ENCODE measurements around the gene GRHPR. TPM values are rescaled to one million over a fixed set of nuclear protein-coding genes. Genes with fewer than 3 reads are reported as not detected.

The GRHPR gene
- total RNA-seq, 4 donors from 2014 or later = 79.5 to 157 (median 126) TPM

DNA sequence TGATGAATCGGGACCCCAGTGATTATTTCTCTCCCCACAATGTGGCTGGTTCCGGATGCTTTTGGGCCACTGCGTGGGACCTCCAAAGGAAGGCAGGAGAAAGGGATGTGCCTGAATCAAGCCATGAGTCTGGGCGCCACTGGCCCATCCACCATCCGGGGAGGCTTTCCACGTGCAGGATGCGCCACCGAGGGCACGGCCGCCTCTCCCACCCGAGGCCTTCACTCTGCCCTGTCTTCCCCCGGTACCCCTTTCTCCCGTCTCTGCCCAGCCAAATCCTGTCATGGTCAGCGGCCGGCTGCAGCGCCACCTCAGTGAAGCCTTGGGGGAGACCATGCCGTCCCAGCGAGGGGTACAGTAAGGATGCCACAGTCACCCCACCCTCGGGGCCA is 43.9 kb upstream of the GRHPR start:
- H3K36me3 ChIP-seq = no peaks in the 10 kb centered on the region
- H3K4me3 ChIP-seq (replicated peaks in 1 of 3) = no peak overlapping the region
- TF ChIP-seq, protein P1, sequence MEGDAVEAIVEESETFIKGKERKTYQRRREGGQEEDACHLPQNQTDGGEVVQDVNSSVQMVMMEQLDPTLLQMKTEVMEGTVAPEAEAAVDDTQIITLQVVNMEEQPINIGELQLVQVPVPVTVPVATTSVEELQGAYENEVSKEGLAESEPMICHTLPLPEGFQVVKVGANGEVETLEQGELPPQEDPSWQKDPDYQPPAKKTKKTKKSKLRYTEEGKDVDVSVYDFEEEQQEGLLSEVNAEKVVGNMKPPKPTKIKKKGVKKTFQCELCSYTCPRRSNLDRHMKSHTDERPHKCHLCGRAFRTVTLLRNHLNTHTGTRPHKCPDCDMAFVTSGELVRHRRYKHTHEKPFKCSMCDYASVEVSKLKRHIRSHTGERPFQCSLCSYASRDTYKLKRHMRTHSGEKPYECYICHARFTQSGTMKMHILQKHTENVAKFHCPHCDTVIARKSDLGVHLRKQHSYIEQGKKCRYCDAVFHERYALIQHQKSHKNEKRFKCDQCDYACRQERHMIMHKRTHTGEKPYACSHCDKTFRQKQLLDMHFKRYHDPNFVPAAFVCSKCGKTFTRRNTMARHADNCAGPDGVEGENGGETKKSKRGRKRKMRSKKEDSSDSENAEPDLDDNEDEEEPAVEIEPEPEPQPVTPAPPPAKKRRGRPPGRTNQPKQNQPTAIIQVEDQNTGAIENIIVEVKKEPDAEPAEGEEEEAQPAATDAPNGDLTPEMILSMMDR (IDR thresholded peaks at IDR 0.05) = no peak
- no peak for TF ChIP-seq POLR2A (IDR thresholded peaks at IDR 0.05)
- H3K4me1 ChIP-seq = no peaks in the 10 kb centered on the region
- WGBS, 2 donors = 86 to 89% methylated on average over 13 to 18 of the region's 19 CpGs
- intact Hi-C loops (cut with DNase I) = no loop called here
- H3K27ac ChIP-seq = no peak overlapping the region
- no peak for DNase-seq
- H3K9me3 ChIP-seq = no peaks in the 10 kb centered on the region
- no peaks in the 10 kb centered on the region for H3K27me3 ChIP-seq

DNA sequence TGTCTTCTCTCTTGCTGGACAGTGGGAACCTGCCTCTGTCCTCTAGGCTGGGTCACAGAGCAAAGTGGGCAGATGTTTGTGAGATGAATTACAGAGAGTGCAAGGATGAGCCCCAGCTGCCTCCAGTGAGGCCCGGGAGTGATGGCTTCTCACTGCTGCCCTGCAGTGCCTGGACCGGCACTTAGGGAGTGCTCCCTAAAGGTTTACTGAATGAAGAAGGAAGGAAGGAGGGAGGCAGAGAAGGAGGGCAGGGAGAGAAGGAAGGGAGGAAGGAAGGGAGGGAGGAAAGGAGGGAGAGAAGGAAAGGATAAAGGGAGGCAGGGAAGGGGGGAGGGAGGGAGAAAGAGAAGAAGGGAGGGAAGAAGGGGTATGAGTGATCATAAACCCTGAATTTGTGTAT is 42.7 kb upstream of the GRHPR start:
- no peaks in the 10 kb centered on the region for H3K9me3 ChIP-seq
- no peak for TF ChIP-seq POLR2A (IDR thresholded peaks at IDR 0.05)
- TF ChIP-seq, protein P1 (IDR thresholded peaks at IDR 0.05) = no peak
- no peaks in the 10 kb centered on the region for H3K36me3 ChIP-seq
- DNase-seq = no peak
- WGBS, 2 donors = 69 to 72% methylated on average over 2 of the region's 2 CpGs
- H3K4me3 ChIP-seq (replicated peaks in 1 of 3) = no peak overlapping the region
- H3K4me1 ChIP-seq = no peaks in the 10 kb centered on the region
- no peak overlapping the region for H3K27ac ChIP-seq
- H3K27me3 ChIP-seq = no peaks in the 10 kb centered on the region
- intact Hi-C loops (cut with DNase I) = loop anchor here (10.0 kb wide), 1 partner anchor 505 kb away; no protein-coding TSS in a partner anchor

DNA sequence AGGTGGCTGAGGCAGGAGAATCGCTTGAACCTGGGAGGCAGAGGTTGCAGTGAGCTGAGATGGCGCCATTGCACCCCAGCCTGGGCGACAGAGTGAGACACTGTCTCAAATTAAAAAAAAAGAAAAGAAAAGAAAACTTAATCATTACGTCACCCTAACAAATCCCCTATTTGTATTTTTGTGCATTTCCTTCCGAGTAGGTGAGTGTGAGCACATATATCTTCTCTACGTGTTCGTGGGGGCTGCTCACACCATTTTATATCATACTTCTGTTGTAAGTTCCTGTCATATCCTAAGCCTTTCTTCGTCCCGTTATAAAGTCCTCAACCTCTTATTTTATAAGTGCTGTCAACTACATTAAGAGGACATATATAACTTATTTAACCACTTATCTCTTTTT is 41.9 kb upstream of the GRHPR start:
- no peaks in the 10 kb centered on the region for H3K27me3 ChIP-seq
- DNase-seq = no peak
- 94% methylated on average over 9 of the region's 9 CpGs for whole genome bisulfite sequencing, 2 donors
- H3K4me3 ChIP-seq (replicated peaks in 1 of 3) = no peak overlapping the region
- no peak overlapping the region for H3K27ac ChIP-seq
- H3K36me3 ChIP-seq = no peaks in the 10 kb centered on the region
- TF ChIP-seq, protein P1 (IDR thresholded peaks at IDR 0.05) = no peak
- no peak for TF ChIP-seq POLR2A (IDR thresholded peaks at IDR 0.05)
- intact Hi-C loops (cut with DNase I) = loop anchor here (10.0 kb wide), 1 partner anchor 506 kb away; no protein-coding TSS in a partner anchor
- H3K9me3 ChIP-seq = no peaks in the 10 kb centered on the region
- H3K4me1 ChIP-seq = no peaks in the 10 kb centered on the region

DNA sequence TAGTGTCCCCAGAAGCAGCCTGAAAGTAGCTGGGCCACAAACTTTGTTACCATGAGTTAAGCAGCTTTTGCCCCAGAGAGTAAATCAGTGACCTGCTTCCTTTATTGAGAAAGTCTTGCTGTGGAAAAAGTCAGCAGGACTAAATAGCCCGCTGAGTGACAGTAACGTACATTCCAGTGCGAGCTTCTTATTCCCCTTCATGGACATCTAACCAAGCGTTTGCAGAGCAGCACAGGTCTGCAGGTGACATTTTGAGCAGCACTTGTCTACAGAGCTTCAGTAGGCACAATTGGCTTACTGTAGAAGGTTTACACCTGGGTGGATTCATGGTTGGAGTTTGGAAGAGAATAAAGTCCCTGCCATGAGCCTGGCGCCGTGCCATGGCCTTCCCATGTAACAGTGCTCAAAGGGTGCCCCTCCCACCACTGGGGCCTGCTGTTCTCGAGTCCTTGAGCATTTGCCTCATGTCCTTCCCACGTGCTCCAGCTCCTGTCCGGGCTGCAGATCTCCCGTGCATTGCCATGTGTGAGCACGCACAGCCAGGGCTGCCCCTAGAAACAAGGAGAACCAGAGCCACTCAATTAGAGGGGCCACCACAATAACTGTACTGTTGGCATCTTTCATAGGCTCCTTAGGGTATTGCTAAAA is 41.3 kb upstream of the GRHPR start:
- Histone ChIP-seq H3K36me3 (no peaks in the 10 kb centered on the region), H3K27ac (no peak overlapping the region), H3K27me3 (no peaks in the 10 kb centered on the region), H3K4me3 (replicated peaks in 1 of 3) (no peak overlapping the region), H3K4me1 (no peaks in the 10 kb centered on the region), H3K9me3 (no peaks in the 10 kb centered on the region)
- TF ChIP-seq, protein P1 (IDR thresholded peaks at IDR 0.05) = no peak
- TF ChIP-seq POLR2A (IDR thresholded peaks at IDR 0.05) = no peak
- DNase-seq = no peak
- intact Hi-C loops (cut with DNase I) = loop anchor here (10.0 kb wide), 1 partner anchor 506 kb away; no protein-coding TSS in a partner anchor
- WGBS, 2 donors = 68 to 81% methylated on average over 11 of the region's 11 CpGs

DNA sequence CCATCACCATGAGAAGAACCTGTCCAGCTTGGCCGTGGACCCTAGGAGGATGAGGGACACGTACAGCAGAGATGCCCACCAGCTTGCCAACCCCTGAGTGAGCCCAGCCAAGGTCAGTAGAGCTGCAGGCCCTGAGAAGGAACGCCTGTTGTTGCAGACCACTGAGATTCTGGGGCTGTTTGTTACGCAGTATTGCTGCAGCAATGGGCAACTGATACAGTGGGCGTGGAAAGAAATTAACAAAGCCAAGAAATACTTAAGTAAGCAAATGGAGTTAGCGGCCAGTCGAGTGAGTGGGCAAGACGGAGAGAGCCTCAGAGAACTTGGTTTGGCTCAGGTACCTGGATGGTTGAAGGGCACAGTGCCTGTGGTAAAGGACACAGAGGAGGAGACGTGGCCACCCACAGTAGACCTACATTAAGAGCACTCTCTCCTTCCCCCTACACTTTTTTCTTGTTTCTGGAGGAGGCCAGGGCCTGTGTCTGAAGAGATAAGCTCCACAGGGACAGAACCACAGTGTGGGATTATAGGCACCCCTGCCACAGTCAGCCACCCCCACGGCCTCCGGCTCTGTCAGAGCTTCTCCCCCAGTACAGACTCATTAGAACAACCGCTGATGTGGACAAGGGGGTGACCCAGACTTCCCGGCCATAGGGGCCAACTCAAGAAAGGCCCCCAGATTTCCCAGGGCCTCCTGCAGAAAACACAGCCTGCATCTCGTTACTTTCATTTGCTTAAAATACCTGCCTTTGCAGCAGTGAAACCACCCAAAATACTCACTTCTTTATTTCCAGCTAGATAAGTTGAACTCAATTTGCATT is 40.1 kb upstream of the GRHPR start:
- TF ChIP-seq POLR2A (IDR thresholded peaks at IDR 0.05) = no peak
- TF ChIP-seq, protein P1 (IDR thresholded peaks at IDR 0.05) = no peak

More for the DNA sequence above, 40.1 kb upstream of the GRHPR start:
- Histone ChIP-seq H3K27me3 (no peaks in the 10 kb centered on the region), H3K27ac (no peak overlapping the region), H3K4me3 (replicated peaks in 1 of 3) (no peak overlapping the region), H3K36me3 (no peaks in the 10 kb centered on the region), H3K4me1 (no peaks in the 10 kb centered on the region), H3K9me3 (no peaks in the 10 kb centered on the region)
- 76 to 89% methylated on average over 14 of the region's 14 CpGs for WGBS, 2 donors
- intact Hi-C loops (cut with DNase I) = loop anchor here (10.0 kb wide), 1 partner anchor 508 kb away; no protein-coding TSS in a partner anchor
- no peak for DNase-seq
